Fibroblast of the aortic adventitia (primary cell): Measurements from ENCODE around the gene AWAT2. TPM values are rescaled to one million over a fixed set of nuclear protein-coding genes. Genes with fewer than 3 reads are reported as not detected.

Experiments used
- DNase-seq: peaks from one replicate; pipeline ENCODE4 v3.0.0-alpha.2; 2010; ENCODE audit warnings: low read depth
- H3K4me3 ChIP-seq: 2 replicates; pipeline ENCODE4 v1.5.1; 2011; ENCODE audit warnings: low read depth, mild to moderate bottlenecking, control low read depth, low read length, moderate library complexity
- CTCF ChIP-seq: IDR thresholded peaks from 2 replicates; pipeline ENCODE4 v1.5.1; 2011; ENCODE audit warnings: mild to moderate bottlenecking, low read length, control low read depth, inconsistent platforms; ENCODE audit not compliant: insufficient read depth
- total RNA-seq: library from RNA; depleted of rRNA; stranded (reverse); fragments of >200 nt; gene quantifications from 2 replicates; pipeline ENCODE4 v1.2.3, GENCODE V29; 2012; ENCODE audit warnings: low replicate concordance

Gene AWAT2
- total RNA-seq, 1 donor: under 0.01 TPM

GRCh38 chrX:70054391-70054790, 4.7 kb upstream of the AWAT2 start:
- TF ChIP-seq CTCF: no peak
- no peak overlapping the region for H3K4me3 ChIP-seq
- no peak for DNase-seq

GRCh38 chrX:70052895-70053615, 3.3 kb upstream of the AWAT2 start:
- no peak for TF ChIP-seq CTCF
- DNase-seq: no peak
- H3K4me3 ChIP-seq: no peak overlapping the region

GRCh38 chrX:70049406-70049805, 332 bp downstream of the AWAT2 start:
- no peak for DNase-seq
- TF ChIP-seq CTCF: no peak
- H3K4me3 ChIP-seq: no peak overlapping the region

- TF ChIP-seq CTCF: no peak
- peak; percentile 62 for DNase-seq
- H3K4me3 ChIP-seq: no peak overlapping the region
These were observed 2.8 kb downstream of the AWAT2 start for GRCh38 chrX:70046978-70047377.

GRCh38 chrX:70044541-70045245, 5.0 kb downstream of the AWAT2 start:
- no peak overlapping the region for H3K4me3 ChIP-seq
- TF ChIP-seq CTCF: no peak
- DNase-seq: peak; percentile 31

GRCh38 chrX:70043685-70044084, 6.1 kb downstream of the AWAT2 start:
- DNase-seq: no peak
- no peak overlapping the region for H3K4me3 ChIP-seq
- no peak for TF ChIP-seq CTCF
